GM12864 (cell line): ENCODE data around the gene PCID2.

Experiments
- DNase-seq: peaks from one replicate; pipeline ENCODE4 v3.0.0-alpha.2; 2011; ENCODE audit warnings: low read depth
- H3K4me3 ChIP-seq: 2 replicates; pipeline ENCODE4 v1.5.1; 2011; ENCODE audit warnings: mild to moderate bottlenecking, low read depth, low read length, control low read depth
- CTCF ChIP-seq: IDR thresholded peaks from 2 replicates; pipeline ENCODE4 v1.5.1; 2011; ENCODE audit warnings: low read depth, mild to moderate bottlenecking, moderate library complexity, low read length, control low read depth, inconsistent platforms; ENCODE audit errors: missing control alignments

Gene PCID2

DNA sequence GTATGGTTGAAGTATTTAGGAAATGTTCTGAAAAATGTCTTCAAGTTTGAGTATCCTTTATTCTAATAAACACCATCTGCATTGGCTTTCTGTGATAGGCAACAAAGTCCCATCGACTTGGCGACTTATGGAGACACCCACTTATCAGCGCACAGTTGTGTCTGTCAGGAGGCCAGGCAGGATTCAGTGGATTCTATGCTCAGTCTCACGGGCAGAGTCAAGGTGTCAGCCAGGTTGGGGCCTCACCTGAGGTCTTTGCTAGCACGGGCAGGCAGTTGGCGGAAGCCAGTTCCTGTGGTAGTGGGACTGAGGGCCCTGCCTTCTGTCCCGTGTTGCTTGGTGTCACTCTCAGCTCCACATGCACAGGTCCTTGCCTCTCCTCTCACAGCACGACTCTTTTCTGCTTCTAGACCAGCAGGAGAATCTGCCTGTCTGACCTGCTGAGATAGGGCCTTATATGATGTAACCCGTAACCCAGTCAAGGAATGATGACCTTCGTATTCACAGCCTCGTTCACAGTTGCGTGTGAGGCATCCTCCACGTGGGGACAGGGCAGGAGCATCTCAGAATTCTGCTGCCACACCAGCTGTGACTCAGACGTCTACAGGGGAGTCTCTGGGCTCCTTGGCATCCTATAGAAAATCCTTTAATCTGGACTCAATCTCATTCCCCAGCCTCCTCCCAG, 10.9 kb upstream of the PCID2 start:
- H3K4me3 ChIP-seq: no peak overlapping the region
- no peak for TF ChIP-seq CTCF
- no peak for DNase-seq

DNA sequence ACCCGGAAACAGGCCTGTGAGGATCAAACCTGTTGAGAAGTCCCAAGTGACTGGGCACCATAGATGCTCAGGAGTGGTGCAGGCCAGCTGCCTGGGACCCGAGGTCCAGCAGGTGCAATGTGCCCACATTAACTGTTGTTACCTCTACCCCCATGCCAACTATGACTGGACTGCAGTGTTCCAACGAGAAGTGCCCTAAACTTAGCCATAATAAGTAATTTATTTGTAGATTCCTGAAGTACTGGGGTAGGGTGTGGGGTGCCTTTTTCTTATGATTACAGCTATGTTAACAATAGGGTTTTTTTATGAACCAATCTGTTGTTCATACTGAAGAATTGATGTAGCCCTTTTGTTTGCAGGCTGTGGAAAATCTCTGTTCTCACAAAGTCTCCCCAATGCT, 10.1 kb upstream of the PCID2 start:
- no peak for TF ChIP-seq CTCF
- DNase-seq: no peak
- no peak overlapping the region for H3K4me3 ChIP-seq

GRCh38 chr13:113216254-113217048, 8.0 kb upstream of the PCID2 start:
- no peak for DNase-seq
- TF ChIP-seq CTCF: no peak
- no peak overlapping the region for H3K4me3 ChIP-seq

DNA sequence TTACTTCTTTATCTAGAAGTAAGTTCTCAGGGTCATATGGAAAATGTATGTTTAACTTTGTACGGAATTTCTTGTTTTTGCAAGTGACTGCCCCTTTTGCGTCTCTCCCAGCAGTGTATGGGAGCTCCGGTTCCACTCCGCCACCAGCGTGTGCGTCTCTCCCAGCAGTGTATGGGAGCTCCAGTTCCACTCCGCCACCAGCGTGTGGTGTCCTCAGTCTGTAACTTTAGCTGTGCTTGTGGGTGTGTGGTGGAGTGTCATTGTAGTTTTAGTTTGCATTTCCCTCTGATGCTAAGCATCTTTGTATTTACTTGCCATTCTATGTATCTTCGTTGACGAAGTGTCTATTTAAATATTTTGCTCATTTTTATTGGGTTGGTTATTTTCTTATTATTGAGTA, 3.3 kb upstream of the PCID2 start:
- DNase-seq: no peak
- H3K4me3 ChIP-seq: no peak overlapping the region
- peak; percentile 4 for TF ChIP-seq CTCF

- no peak for TF ChIP-seq CTCF
- peak overlapping the region; percentile 14 for H3K4me3 ChIP-seq
- no peak for DNase-seq
Observed at GRCh38 chr13:113210833-113211232, 2.4 kb upstream of the PCID2 start.

DNA sequence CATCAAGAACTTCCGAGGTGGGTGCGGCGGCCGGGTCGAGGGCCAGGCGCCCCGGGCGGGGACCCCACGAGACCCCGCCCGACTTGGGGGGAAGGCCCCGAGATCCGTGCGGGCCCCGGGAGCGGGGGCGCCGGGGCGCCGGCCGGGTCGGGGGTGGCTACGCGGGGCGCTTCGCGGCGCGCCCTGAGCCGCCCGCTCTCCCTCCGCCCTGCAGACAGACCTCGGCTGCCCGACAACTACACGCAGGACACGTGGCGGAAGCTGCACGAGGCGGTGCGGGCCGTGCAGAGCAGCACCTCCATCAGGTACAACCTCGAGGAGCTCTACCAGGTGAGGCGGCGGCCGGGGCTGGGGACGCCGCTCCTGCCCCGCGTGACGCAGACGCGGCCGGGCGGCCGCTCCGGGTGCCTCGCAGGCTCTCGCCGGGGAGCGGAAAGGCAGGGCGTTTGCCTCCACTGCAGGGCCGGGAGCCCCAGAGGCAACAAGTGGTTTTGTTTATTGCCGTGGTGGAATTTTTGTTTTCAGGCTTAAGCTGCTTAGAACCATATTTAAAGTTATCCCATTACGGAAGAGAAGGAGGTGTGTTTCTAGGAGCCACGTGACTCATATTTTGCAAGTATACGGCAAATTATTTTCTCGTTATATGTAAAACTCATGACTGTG, 1.4 kb upstream of the PCID2 start:
- DNase-seq: no peak
- peak overlapping the region; percentile 100 for H3K4me3 ChIP-seq
- no peak for TF ChIP-seq CTCF
